ENCODE data around the gene CYP2A7. TPM values are rescaled to one million over a fixed set of nuclear protein-coding genes. Genes with fewer than 3 reads are reported as not detected.
"Not testable (repeated sequence)": the region's sequence is repeated elsewhere in the genome, so short reads cannot be mapped to it uniquely, and the experiment has no call there.

The CYP2A7 gene
- total and polyA plus RNA-seq, 2 of the 8 experiments (the other 6 are each of a cell fraction or from before 2014, with no cell fraction given): 0.23 TPM; not detected in 1

GRCh38 chr19:40842012-40842411 lies 40.0 kb downstream of the CYP2A7 start:
- H3K27ac ChIP-seq (ENCODE audit: low read depth, low read length); H3K9me3 ChIP-seq (ENCODE audit: insufficient read depth in 2 of 2, low read depth in 1 of 2, low read length in 1 of 2); H2BK120ac ChIP-seq (replicated peaks; ENCODE audit: low read depth, low read length); DNase-seq (ENCODE audit: low read depth in 1 of 2, low spot score in 2 of 2); H3K4me3 ChIP-seq (ENCODE audit: extremely low read depth in 1 of 4, insufficient read depth in 2 of 4, low read depth in 3 of 4, low read length in 4 of 4); H2BK5ac ChIP-seq (ENCODE audit: low read depth, low read length); H3K36me3 ChIP-seq (ENCODE audit: control insufficient read depth in 2 of 4, insufficient read depth in 4 of 4, low read length in 3 of 4); H2BK20ac ChIP-seq (ENCODE audit: low read length); H4K91ac ChIP-seq (replicated peaks; ENCODE audit: insufficient read length, low read length); H4K8ac ChIP-seq (ENCODE audit: extremely low read depth, insufficient read depth, low read length); H3K18ac ChIP-seq (ENCODE audit: extremely low read depth, low read length); H3K4me2 ChIP-seq (ENCODE audit: insufficient read depth in 1 of 2, low read depth in 2 of 2, low read length in 2 of 2); H3K23me2 ChIP-seq (ENCODE audit: low read depth, low read length); H2AK5ac ChIP-seq (ENCODE audit: low read depth, low read length); FAIRE-seq; H3K79me1 ChIP-seq (ENCODE audit: low read depth, low read length); H2BK12ac ChIP-seq (ENCODE audit: low read depth, low read length); H3K23ac ChIP-seq (ENCODE audit: insufficient read length); H4K20me1 ChIP-seq (replicated peaks in 1 of 2; ENCODE audit: control insufficient read depth in 1 of 2, insufficient read depth in 2 of 2, low read length in 2 of 2); H3K9ac ChIP-seq (replicated peaks in 1 of 4; ENCODE audit: extremely low read depth in 1 of 4, low read depth in 3 of 4, low read length in 3 of 4); H3K14ac ChIP-seq (ENCODE audit: insufficient read length); H2AFZ ChIP-seq (ENCODE audit: low read length); H3K79me2 ChIP-seq (ENCODE audit: control insufficient read depth in 1 of 2, insufficient read depth in 2 of 2, low read length in 2 of 2); CTCF ChIA-PET (ENCODE audit: partially characterized antibody); H4K5ac ChIP-seq (ENCODE audit: insufficient read length, low read depth, low read length); H3K27me3 ChIP-seq (replicated peaks in 1 of 4; ENCODE audit: control insufficient read depth in 3 of 4, extremely low read depth in 1 of 4, insufficient read depth in 3 of 4, low read length in 3 of 4); H3K4me1 ChIP-seq (replicated peaks in 1 of 4; ENCODE audit: control insufficient read depth in 3 of 4, insufficient read depth in 4 of 4, low read length in 3 of 4); H2BK15ac ChIP-seq (ENCODE audit: low read length); H3K56ac ChIP-seq (replicated peaks; ENCODE audit: insufficient read length, low read depth, low read length); H3K4ac ChIP-seq (replicated peaks; ENCODE audit: insufficient read length, low read depth, low read length): not testable (repeated sequence)
- POLR2A ChIA-PET (ENCODE audit: partially characterized antibody): interaction anchor here (1.0 kb wide), 1 partner anchor 35 kb away, joined by 3 read pairs; no protein-coding TSS in a partner anchor
- WGBS, 2 experiments (ENCODE audit: extremely low coverage in 1 of 2, insufficient coverage in 1 of 2, insufficient read length in 1 of 2, insufficient replicate concordance in 2 of 2, low coverage in 1 of 2, low lambda C conversion rate in 2 of 2, missing lambda C conversion rate in 1 of 2): 87% methylated on average over 2 of the region's 3 CpGs; no CpG with 5 or more reads in 1 of the 2 experiments

GRCh38 chr19:40838477-40838876 lies 43.6 kb downstream of the CYP2A7 start:
- H3K56ac ChIP-seq (replicated peaks; ENCODE audit: insufficient read length, low read depth, low read length); DNase-seq (ENCODE audit: low read depth in 1 of 2, low spot score in 2 of 2); H2BK15ac ChIP-seq (ENCODE audit: low read length); H3K9me3 ChIP-seq (ENCODE audit: insufficient read depth in 2 of 2, low read depth in 1 of 2, low read length in 1 of 2); H2BK20ac ChIP-seq (ENCODE audit: low read length); H3K79me1 ChIP-seq (ENCODE audit: low read depth, low read length); H2BK5ac ChIP-seq (ENCODE audit: low read depth, low read length); H4K8ac ChIP-seq (ENCODE audit: extremely low read depth, insufficient read depth, low read length); H4K5ac ChIP-seq (ENCODE audit: insufficient read length, low read depth, low read length); H3K36me3 ChIP-seq (ENCODE audit: control insufficient read depth in 2 of 4, insufficient read depth in 4 of 4, low read length in 3 of 4); H3K9ac ChIP-seq (replicated peaks in 1 of 4; ENCODE audit: extremely low read depth in 1 of 4, low read depth in 3 of 4, low read length in 3 of 4); H3K4ac ChIP-seq (replicated peaks; ENCODE audit: insufficient read length, low read depth, low read length); H3K27me3 ChIP-seq (replicated peaks in 1 of 4; ENCODE audit: control insufficient read depth in 3 of 4, extremely low read depth in 1 of 4, insufficient read depth in 3 of 4, low read length in 3 of 4); H4K91ac ChIP-seq (replicated peaks; ENCODE audit: insufficient read length, low read length); H3K27ac ChIP-seq (ENCODE audit: low read depth, low read length); H2BK120ac ChIP-seq (replicated peaks; ENCODE audit: low read depth, low read length); H2BK12ac ChIP-seq (ENCODE audit: low read depth, low read length); H3K23me2 ChIP-seq (ENCODE audit: low read depth, low read length); H2AFZ ChIP-seq (ENCODE audit: low read length); H3K14ac ChIP-seq (ENCODE audit: insufficient read length); FAIRE-seq; H4K20me1 ChIP-seq (replicated peaks in 1 of 2; ENCODE audit: control insufficient read depth in 1 of 2, insufficient read depth in 2 of 2, low read length in 2 of 2); CTCF ChIA-PET (ENCODE audit: partially characterized antibody); H3K4me1 ChIP-seq (replicated peaks in 1 of 4; ENCODE audit: control insufficient read depth in 3 of 4, insufficient read depth in 4 of 4, low read length in 3 of 4); H3K4me2 ChIP-seq (ENCODE audit: insufficient read depth in 1 of 2, low read depth in 2 of 2, low read length in 2 of 2); POLR2A ChIA-PET (ENCODE audit: partially characterized antibody); H3K23ac ChIP-seq (ENCODE audit: insufficient read length); H3K4me3 ChIP-seq (ENCODE audit: extremely low read depth in 1 of 4, insufficient read depth in 2 of 4, low read depth in 3 of 4, low read length in 4 of 4); H3K18ac ChIP-seq (ENCODE audit: extremely low read depth, low read length); H2AK5ac ChIP-seq (ENCODE audit: low read depth, low read length); H3K79me2 ChIP-seq (ENCODE audit: control insufficient read depth in 1 of 2, insufficient read depth in 2 of 2, low read length in 2 of 2): not testable (repeated sequence)
- WGBS, 2 experiments (ENCODE audit: extremely low coverage in 1 of 2, insufficient coverage in 1 of 2, insufficient read length in 1 of 2, insufficient replicate concordance in 2 of 2, low coverage in 1 of 2, low lambda C conversion rate in 2 of 2, missing lambda C conversion rate in 1 of 2): 75% methylated on average over 1 of the region's 1 CpG; no CpG with 5 or more reads in 1 of the 2 experiments
